ENCODE measurements around the gene ZBTB46. TPM values are rescaled to one million over a fixed set of nuclear protein-coding genes. Genes with fewer than 3 reads are reported as not detected.
"Not testable (repeated sequence)": the region's sequence is repeated elsewhere in the genome, so short reads cannot be mapped to it uniquely, and the experiment has no call there.

Gene ZBTB46
- total RNA-seq, 1 experiment from 2014 or later: 27.1 TPM

GRCh38 chr20:63868264-63868663, 37.2 kb upstream of the ZBTB46 start:
- no peaks in the 10 kb centered on the region for H3K4me1 ChIP-seq (ENCODE audit: insufficient read depth, low read length)
- H2BK120ac ChIP-seq (ENCODE audit: low read depth, low read length, poor library complexity, severe bottlenecking): no peak overlapping the region
- Mint-ChIP-seq H3K9me3 (0 out of 5 replicates have a peak, but pooled peaks cover 0 to 2% of the 10 kb centered on the region in 2 experiments), H3K4me3 (peak overlapping the region in 1 of 2 experiments; percentile 47; a peak in 1 of 5 replicates), H3K27ac (peak overlapping the region in 1 of 3 experiments; percentile 64; a peak in 1 of 7 replicates), H3K36me3 (ENCODE audit: insufficient read depth in 1 of 3, low read depth in 3 of 3) (peaks cover 18 to 50% (median 49%) of the 10 kb centered on the region in 3 experiments), H3K27me3 (ENCODE audit: low read depth) (no peaks in the 10 kb centered on the region), H3K4me1 (peaks cover 12 to 15% of the 10 kb centered on the region in 2 experiments)
- no peak for TF ChIP-seq CTCF (conservative IDR thresholded peaks at IDR 0.05)
- H4K8ac ChIP-seq (replicated peaks; ENCODE audit: insufficient read length, low read depth, low read length): no peak overlapping the region
- no peak overlapping the region for H2AFZ ChIP-seq (ENCODE audit: low read length)
- no peak overlapping the region for H3K4me2 ChIP-seq (ENCODE audit: insufficient read depth, insufficient read length, low read length)
- H3K79me2 ChIP-seq (ENCODE audit: insufficient read depth, low read length): peaks cover 5% of the 10 kb centered on the region; the same call in 1 of the 2 replicates
- H3T11ph ChIP-seq (ENCODE audit: low read length): no peak overlapping the region
- no peak overlapping the region for H3K23ac ChIP-seq (ENCODE audit: insufficient read length, low read depth, low read length)
- no peak overlapping the region for H3K4ac ChIP-seq (ENCODE audit: low read depth, low read length)
- no peak overlapping the region for H2BK5ac ChIP-seq (ENCODE audit: insufficient read length, low read length)
- H3K27me3 ChIP-seq (ENCODE audit: insufficient read depth, low read length): no peaks in the 10 kb centered on the region
- no peak overlapping the region for H3K56ac ChIP-seq (ENCODE audit: insufficient read length, low read depth, low read length)
- no peak overlapping the region for H3K9ac ChIP-seq (ENCODE audit: extremely low read depth, insufficient read length, low read length)
- no peak overlapping the region for H3K14ac ChIP-seq (ENCODE audit: insufficient read depth, low read length)
- H4K20me1 ChIP-seq (ENCODE audit: control insufficient read depth, insufficient read depth, insufficient read length): no peaks in the 10 kb centered on the region
- H3K27ac ChIP-seq (ENCODE audit: insufficient read length, low read depth, low read length): no peak overlapping the region
- H3K9me3 ChIP-seq (ENCODE audit: control insufficient read depth, low read depth, low read length): no peaks in the 10 kb centered on the region
- no peak overlapping the region for H2AK5ac ChIP-seq (ENCODE audit: insufficient read length, low read length)
- H3K18ac ChIP-seq (ENCODE audit: insufficient read length, low read depth, low read length): no peak overlapping the region
- DNase-seq: no peak
- H4K5ac ChIP-seq (ENCODE audit: insufficient read length, low read depth, low read length): no peak overlapping the region
- H3K79me1 ChIP-seq (ENCODE audit: insufficient read depth, low read depth, low read length, poor library complexity, severe bottlenecking): peaks cover 5% of the 10 kb centered on the region
- peaks cover 3% of the 10 kb centered on the region for H3K23me2 ChIP-seq (ENCODE audit: insufficient read length, low read depth, low read length, poor library complexity, severe bottlenecking)
- H4K91ac ChIP-seq (ENCODE audit: insufficient read length, low read depth, low read length): no peak overlapping the region
- no peak overlapping the region for H2BK15ac ChIP-seq (ENCODE audit: low read depth, low read length)
- WGBS (ENCODE audit: extremely low coverage, insufficient read length, low lambda C conversion rate): no CpG with 5 or more reads among the region's 5 CpGs
- no peak overlapping the region for H2BK20ac ChIP-seq (ENCODE audit: low read depth, low read length, poor library complexity, severe bottlenecking)
- no peak overlapping the region for H2BK12ac ChIP-seq (ENCODE audit: insufficient read length, low read depth, low read length)

GRCh38 chr20:63867042-63867441, 36.0 kb upstream of the ZBTB46 start:
- H2BK12ac ChIP-seq (ENCODE audit: insufficient read length, low read depth, low read length); H3K4me2 ChIP-seq (ENCODE audit: insufficient read depth, insufficient read length, low read length); H4K91ac ChIP-seq (ENCODE audit: insufficient read length, low read depth, low read length); H3K23me2 ChIP-seq (ENCODE audit: insufficient read length, low read depth, low read length, poor library complexity, severe bottlenecking); H3K9me3 ChIP-seq (ENCODE audit: control insufficient read depth, low read depth, low read length); H3K27me3 ChIP-seq (ENCODE audit: insufficient read depth, low read length); H2AFZ ChIP-seq (ENCODE audit: low read length); H3K23ac ChIP-seq (ENCODE audit: insufficient read length, low read depth, low read length); H3K27me3 Mint-ChIP-seq (ENCODE audit: low read depth); H3T11ph ChIP-seq (ENCODE audit: low read length); H3K27ac ChIP-seq (ENCODE audit: insufficient read length, low read depth, low read length); H3K9me3 Mint-ChIP-seq; H4K20me1 ChIP-seq (ENCODE audit: control insufficient read depth, insufficient read depth, insufficient read length); H3K79me1 ChIP-seq (ENCODE audit: insufficient read depth, low read depth, low read length, poor library complexity, severe bottlenecking); H2BK5ac ChIP-seq (ENCODE audit: insufficient read length, low read length); H3K27ac Mint-ChIP-seq; H4K5ac ChIP-seq (ENCODE audit: insufficient read length, low read depth, low read length); H2BK20ac ChIP-seq (ENCODE audit: low read depth, low read length, poor library complexity, severe bottlenecking); H3K14ac ChIP-seq (ENCODE audit: insufficient read depth, low read length); H3K56ac ChIP-seq (ENCODE audit: insufficient read length, low read depth, low read length); H3K79me2 ChIP-seq (ENCODE audit: insufficient read depth, low read length); DNase-seq; H3K4ac ChIP-seq (ENCODE audit: low read depth, low read length); H3K18ac ChIP-seq (ENCODE audit: insufficient read length, low read depth, low read length); H2BK120ac ChIP-seq (ENCODE audit: low read depth, low read length, poor library complexity, severe bottlenecking); H2AK5ac ChIP-seq (ENCODE audit: insufficient read length, low read length); H3K4me1 ChIP-seq (ENCODE audit: insufficient read depth, low read length); H3K9ac ChIP-seq (ENCODE audit: extremely low read depth, insufficient read length, low read length); H2BK15ac ChIP-seq (ENCODE audit: low read depth, low read length); H4K8ac ChIP-seq (replicated peaks; ENCODE audit: insufficient read length, low read depth, low read length): not testable (repeated sequence)
- Mint-ChIP-seq H3K4me3 (peak overlapping the region; percentile 91 to 93; a peak in 4 of 5 replicates), H3K36me3 (ENCODE audit: insufficient read depth in 1 of 3, low read depth in 3 of 3) (peaks cover 14 to 42% (median 41%) of the 10 kb centered on the region in 3 experiments), H3K4me1 (peaks cover 13 to 15% of the 10 kb centered on the region in 2 experiments)
- no CpG with 5 or more reads among the region's 13 CpGs for WGBS (ENCODE audit: extremely low coverage, insufficient read length, low lambda C conversion rate)
